GM19035 (cell line): ENCODE results near the gene COX6A1.

ENCODE experiments used
- ATAC-seq: cut with Tn5 transposase; IDR thresholded peaks from one replicate; pipeline ENCODE4 v1.9.1; 2021; ENCODE audit not compliant: unreplicated experiment

The COX6A1 gene

DNA sequence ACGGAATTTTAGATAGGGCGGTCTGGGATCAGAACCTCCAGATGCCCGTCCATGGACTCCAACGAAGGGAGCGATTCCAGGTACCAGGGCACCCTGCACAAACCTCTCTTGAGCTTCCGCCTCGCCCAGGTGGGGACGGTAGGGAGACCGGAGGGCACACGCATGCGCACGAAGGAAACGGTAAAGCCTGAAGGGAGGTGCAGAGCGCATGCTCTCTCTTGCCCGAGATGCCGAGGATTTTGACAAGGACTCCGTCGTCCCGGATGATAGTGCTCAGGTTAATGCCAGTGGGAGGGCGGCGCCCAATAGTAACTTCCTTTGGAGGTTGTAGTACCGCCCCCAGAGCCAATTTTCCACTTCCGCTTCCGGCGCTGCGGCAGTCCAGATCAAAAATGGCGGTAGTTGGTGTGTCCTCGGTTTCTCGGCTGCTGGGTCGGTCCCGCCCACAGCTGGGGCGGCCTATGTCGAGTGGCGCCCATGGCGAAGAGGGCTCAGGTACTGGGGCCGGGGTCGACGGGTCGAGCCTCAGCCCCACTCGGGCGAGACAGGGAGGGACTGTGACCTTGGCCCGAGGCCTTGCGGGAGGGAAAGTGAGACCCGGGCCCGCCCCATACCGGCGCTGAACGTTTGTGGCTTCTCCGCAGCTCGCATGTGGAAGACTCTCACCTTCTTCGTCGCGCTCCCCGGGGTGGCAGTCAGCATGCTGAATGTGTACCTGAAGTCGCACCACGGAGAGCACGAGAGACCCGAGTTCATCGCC, at the start of gene COX6A1:
Gene COX6A1 (plus strand): TSS at position 379 of the 760 bp plus-strand sequence. CDS start 14 bp downstream, at position 393.
- ATAC-seq = peak; percentile 93

DNA sequence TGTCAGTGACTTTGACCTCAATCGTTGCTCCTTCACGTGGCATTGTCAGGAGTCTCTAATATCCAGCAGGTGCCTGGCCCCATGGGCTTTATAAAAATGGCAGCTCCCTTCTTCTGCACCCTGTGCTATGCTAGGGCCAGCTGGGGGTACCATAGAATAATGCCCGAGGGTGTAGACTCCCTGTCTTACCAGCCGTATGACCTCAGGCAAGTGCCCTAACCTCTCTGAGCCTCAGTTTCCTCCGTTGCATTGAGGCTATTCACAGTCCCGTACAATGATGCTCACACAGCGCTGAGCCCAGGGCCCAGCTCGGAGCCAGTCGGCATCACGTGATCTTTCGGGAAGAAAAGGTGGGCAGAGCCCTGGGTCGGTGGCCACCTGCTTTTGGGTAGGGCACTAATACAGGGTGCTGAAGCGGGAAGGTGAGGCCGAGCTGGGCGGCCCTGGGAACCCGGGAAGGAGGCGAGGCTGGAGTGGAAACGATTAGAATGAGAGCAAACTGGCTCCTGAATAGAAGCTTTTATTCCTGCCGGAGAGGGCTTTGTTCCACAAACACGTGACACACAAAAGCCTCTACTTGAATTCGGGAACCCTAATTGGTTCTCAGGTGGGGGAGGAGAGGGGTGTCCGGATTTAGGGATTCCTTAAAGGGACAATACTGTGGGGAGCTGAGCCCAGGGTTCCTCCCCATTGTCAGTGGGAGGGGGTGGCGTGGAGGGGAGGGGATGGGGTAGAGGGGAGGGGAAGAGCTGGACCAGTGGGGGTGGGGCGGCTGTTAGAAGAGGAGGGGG, 49.0 kb upstream of the COX6A1 start:
- ATAC-seq = no peak

DNA sequence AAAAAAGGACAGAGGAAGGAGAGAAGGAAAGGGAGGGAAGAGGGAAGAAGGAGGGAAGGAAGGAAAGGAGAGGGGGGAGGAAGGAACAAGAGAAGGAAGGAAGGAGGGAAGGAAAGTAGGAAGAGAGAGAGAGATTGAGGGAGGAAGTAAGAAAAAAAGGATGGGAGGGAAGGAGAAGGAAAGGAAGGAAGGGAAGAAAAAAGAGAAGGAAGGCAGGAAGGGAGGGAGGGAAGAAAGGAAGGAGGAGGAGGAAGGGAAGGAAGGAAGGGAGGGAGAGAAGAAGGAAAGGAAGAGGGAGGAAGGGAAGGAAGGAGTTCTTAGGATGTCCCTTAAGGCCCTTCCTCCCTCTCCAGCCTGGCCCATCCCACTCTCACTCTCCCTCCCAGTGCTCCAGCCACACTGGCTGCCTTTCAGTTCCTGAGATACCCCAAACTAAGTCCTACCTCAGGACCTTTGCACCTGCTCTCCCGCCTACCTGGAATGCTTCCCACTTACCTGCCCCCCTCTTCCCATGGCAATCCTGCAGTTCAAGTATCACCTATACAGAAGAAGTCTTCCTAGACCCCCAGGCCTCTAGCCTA, 47.3 kb upstream of the COX6A1 start:
- no peak for ATAC-seq

DNA sequence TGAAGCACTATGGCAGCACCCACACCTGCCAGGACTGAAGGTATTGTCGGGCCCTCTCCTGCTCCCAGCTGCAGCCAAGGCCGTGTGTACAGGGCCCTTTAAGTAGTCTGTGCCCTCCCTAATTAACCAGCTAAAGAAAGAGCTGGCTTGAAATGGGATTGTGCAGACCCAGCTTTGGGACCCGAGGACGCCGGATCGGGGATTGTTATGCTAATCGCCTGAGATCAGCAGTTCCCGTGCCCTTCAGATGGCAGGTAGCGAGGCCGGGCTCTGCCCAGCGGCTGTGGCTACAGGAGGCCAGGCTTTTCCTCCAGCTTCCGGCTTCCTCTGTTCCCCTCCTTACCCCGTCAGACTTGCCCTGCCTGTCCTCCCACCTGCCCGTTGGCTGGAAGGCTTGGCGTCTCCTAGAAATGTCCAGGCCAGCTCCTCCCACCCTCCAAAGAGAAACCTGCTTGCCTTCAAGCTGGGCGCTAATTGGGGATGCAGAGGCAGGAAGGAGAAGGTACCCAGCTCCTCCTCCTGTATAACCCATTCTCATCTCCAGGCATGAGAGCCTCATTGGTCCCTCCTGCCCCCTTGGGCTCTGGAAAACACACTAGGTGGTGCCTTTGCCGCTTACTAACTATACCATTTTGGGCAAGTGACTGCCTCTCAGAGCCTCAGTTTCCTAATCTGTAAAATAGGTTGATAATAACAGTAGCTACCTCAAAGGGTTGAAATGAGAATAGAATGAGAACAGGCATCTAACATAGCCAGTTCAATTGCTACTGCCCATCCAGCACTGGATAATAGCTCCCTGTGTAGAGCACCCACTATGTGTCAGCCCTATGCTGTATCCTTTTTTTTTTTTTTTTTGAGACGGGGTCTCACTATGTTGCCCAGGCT, 43.2 kb upstream of the COX6A1 start:
- no peak for ATAC-seq

DNA sequence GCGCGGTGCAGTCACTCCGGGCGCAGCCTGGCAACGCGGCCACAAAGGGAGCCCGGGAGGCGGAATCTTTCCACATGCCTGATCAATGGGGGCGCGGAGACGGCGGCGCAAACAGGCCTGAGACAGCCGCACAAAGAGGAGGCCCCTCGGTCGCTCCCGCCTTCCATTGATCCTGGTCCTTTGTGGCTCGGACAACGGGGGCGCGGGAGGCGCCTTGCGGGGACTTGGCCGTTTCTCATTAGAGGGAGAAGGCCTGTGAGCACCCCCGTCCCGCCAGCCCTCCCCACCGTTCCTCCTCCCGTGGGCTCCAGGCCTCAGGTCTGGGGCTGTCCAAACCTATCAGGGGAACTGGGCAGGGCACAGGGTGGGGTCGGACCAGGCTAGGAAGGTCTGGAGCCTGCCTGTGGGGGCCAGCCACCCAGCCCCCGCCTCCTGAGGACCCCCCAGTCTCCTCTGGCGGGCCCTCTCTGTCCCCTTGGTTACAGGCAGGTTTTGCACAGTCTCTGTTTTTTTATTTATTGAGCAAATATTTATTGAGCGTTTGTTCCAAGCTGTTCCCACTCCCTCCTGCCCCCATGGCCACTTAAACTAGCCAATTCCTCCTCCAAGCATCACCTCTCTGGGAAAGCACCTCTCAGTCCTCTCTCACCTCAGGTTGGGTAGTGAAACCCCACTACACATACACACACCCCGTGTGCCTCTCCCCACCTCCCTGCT, 39.9 kb upstream of the COX6A1 start:
- no peak for ATAC-seq

DNA sequence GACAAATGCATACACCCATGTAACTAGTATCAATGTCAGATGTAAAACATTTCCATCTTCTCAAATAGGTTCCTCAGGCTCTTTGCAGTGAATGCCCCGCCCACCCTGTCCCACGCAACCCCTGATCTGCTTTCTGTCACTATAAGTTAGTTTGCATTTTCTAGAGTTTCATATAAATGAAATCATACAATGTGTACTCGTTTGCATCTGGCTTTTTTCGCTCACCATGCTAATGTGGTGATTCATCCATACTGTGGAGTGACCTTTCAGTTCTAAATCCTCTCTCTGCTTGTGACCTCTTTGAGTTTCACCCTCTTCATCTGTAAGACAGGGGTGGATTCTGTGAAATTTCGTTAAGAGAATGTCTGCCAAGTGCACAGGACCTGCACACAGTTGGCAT, 38.4 kb upstream of the COX6A1 start:
- ATAC-seq = no peak

DNA sequence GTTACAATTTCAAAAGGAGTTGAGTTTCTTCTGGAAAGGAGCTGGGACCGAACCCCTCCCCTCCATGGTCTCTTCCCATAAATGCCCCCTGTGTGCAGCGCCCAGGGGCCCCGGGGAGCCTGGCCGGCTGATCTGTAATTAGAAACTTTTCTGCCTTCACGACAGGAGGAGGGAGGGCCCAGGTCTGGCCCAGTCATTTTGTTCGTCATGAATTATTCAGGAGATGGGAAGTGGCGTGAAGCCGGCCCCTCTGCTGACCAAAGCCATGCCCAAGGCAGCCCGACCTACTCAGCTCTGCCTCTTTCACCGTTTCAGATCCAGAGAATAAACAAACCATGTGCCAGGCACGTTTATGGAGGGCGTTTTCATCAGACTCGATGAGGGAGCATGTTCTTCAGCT, 35.7 kb upstream of the COX6A1 start:
- no peak for ATAC-seq

DNA sequence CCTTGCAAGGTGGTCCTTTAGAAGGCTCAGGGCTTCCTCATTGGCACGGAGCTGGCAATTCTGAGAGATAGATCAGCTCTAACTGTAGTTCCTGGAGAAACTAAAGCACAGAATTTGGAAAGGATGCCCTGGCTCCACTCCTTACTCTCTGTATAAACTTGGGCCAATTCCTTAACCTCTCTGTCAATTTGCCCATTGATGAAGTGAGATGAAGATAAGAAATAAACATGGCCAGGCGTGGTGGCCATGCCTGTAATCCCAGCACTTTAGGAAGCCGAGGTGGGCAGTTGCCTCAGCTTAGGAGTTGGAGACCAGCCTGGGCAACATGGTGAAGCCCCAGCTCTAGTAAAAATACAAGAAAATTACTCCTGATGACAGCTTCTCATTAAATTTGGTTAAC, 34.0 kb upstream of the COX6A1 start:
- no peak for ATAC-seq

DNA sequence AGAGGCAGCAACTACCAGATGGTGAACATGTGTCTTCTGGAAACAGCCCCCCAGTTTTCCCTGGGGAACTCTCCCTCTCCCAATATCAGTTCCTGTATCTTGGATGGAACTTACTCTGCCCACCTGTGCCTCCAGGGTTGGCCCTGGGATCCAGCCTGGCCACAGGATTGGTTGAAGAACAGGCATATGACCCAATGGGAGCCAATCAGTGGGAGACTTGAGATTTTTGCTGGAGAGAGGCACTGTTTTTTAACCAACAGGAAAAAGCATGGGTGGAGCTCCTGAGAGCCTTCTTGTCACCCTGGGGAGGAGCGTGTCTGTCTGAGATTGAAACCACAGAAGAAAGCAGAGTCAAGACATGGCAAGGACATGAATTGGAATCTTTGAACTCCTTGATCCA, 33.6 kb upstream of the COX6A1 start:
- no peak for ATAC-seq

DNA sequence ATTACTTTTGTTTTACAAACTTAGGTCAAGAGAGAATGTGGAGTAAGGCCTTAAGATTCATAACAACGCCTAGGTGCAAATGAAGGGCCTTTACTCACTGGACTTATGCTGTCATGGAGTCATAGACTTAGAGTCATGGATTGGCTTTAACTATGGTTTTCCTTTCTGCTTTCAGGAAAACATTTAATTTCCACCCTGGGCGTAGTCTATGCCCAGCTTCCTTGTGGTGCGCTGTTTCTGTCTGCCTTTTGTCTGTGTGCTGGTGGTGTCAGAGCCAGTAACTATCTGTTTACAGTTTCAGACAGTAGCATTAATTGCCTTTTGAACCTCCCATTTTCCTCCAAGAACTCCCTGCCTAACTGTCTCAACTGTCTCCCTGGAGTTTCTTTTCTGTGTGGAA, 31.8 kb upstream of the COX6A1 start:
- no peak for ATAC-seq

DNA sequence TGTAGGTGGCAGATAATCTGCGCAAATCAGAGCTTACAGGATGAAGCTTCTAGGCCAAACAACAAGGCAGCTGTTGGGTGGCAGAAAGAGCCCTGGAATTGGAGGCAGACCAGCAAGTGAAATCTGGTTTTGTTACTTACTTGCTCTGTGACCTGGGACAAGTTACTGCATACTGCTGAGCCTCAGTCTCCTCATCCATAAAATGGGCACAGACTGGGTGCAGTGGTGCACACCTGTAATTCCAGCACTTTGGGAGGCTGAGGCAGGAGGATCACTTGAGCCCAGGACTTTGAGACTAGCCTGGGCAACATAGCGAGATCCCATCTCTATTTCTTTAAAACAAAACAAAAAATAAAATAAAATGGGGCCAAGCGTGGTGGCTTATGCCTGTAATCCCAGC, 31.4 kb upstream of the COX6A1 start:
- no peak for ATAC-seq

DNA sequence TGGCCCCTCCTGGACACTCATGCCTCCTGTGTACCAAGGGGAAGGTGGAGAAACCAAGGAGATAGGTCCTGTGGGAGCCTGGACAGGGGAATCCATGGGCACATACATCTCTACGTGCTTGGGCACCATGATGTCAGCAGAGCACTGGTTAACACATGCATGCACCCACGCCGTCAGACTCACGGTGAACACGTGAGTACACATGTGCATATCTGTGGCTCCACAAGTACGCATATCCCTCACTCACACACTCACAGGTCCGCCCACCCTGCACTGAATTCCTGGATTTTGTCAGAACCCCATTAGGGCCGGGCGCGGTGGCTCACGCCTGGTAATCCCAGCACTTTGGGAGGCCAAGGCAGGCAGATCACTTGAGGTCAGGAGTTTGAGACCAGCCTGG, 29.1 kb upstream of the COX6A1 start:
- no peak for ATAC-seq

DNA sequence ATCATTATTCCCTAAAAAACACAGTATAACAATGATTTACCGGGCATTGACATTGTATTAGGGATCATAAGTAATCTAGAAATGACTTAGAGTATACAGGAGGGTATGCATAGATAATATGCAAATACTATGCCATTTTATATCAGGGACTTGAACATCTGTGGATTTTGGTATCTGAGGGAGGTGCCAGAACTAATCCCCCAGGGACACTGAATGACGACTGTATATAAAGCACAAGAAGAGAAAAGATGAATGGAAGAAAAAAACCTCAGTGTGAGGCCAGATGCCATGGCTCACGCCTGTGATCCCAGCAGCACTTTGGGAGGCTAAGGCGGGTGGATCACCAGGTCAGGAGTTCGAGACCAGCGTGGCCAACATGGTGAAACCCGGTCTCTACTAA, 25.5 kb upstream of the COX6A1 start:
- no peak for ATAC-seq

DNA sequence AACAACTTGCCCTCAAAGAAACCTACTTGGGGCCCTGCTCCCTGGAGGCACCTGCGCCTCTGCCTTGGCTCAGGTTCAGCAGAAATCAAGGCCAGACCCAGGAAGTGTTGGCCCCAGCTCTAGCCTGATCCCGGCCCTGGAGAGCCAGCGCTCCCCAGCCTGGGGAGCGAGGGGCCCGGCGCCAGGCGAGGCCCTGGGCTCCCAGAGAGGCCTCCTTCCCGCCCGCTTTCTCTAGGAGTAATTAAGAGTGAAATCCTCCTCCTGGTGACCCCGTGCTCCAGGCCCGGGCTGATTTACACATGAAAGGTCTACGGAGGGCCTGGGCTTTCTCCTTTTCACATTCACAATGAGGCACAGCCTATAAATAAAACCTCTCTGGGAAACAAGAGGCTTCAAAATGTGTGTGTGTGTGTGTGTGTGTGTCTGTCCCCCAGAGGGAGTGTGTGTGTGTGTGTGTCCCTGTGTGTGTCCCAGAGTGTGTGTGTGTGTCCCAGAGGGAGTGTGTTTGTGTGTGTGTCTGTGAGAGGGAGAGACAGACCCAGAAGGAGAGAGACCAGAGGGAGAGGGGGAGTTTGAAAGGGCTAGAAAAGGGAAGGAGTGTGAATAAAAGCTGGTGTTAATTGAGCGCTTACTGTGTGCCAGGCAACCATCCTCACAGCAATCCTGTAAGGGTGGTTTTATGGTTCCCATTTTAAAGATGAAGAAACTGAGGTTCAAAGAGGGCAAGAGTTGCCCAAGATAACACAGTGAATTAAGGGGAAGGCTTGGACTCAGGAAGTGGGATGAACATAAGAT, 23.8 kb upstream of the COX6A1 start:
- ATAC-seq = no peak

DNA sequence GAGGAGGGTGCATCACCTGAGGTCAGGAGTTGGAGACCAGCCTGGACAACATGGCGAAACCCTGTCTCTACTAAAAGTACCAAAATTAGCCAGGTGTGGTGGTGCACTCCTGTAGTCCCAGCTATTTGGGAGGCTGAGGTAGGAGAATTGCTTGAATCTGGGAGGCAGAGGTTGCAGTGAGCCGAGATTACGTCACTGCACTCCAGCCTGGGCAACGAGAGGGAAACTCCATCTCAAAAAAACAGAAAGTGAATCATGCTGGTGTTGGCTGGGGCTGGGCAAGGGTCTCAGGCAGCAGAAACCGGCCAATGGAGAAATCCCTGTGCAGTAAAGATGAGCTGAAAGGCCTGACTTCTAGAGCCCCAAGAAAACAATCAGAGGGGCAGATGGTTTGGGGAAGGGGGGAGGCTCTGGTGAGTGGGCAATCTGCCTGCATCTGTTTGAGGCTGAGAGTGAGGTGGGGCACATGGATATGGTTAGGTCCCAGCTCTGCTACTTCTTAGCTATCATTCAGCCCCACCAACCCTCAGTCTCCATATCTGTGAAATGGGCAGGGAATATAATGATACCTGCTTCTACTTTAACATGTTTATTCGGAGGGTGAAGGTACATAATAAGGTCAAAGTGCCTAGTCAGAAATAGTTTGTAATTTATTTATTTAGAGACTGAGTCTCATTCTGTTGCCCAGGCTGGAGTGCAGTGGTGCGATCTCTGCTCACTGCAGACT, 21.3 kb upstream of the COX6A1 start:
- ATAC-seq = no peak

DNA sequence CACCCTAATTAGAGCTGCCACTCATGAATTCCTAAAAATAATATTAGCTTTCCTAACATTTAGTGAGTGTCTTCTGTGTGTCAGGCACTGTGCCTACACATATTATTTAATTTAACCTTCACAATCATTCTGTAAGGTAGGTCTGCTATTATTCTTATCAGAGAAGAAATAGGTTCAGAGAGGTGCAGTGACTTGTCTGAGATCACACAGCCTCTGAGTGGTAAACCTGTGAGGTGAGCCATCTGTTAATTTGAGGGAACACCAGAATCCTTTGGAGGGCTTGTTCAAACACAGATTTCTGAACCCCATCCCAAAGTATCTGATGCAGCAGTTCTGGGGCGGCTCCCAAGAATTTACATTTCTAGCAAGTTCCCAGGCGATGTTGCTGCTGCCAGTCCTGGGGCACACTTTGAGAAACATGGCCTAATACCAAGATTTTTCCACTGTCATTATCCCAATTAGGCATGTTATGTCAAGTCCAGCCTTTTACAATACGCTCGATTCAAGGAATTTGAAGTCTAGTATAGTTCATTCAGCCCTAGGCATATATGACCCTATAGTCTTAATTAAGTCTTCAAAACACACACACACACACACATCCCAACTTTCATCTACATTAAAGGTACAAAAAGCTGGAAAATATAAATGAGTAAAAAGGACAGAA, 19.9 kb upstream of the COX6A1 start:
- ATAC-seq = no peak

DNA sequence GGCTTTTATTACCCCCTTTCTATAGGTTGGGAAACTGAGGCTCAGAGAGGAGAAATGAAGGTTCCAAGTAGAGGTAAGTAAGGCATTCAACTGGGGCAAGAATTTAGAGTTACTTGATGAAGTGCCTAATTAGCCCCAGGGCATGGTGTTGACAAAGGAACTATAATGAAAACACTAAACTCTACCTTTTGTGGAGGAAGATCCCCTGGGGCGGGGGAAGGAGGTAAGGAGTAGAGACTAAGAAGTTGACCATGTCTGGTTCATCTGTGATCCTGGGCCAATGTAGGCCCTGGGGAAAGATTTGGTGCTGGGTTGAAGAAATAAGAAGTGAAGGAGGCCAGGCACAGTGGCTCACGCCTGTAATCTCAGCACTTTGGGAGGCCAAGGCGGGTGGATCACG, 16.2 kb upstream of the COX6A1 start:
- no peak for ATAC-seq

DNA sequence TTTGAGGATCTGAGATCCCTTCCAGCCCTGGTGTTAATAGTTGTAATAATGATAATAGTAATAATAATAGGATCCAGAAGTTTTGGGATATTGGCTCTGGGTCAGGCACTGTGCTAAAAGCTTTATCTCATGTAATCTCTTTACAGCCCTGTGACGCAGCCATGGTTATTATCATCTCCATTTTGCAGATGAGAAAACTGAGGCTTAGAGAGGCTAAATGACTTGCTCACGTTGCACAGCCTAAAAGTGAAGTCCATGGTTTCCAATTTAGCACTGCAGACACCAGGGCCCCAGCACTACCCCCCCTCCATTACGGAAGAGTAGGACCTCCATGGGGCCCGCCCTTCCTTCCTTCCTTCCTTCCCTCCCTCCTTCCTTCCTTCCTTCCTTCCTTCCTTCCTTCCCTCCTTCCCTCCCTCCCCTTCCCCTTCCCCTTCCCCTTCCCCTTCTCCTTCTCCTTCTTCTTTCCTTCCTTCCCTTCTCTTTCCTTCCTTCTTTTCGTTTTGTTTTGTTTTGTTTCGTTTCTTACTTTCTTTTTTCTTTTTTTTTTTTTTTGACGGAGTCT, 14.9 kb upstream of the COX6A1 start:
- no peak for ATAC-seq
